K562 (cell line): Measurements from ENCODE around the gene GAPVD1. TPM values are rescaled to one million over a fixed set of nuclear protein-coding genes. Genes with fewer than 3 reads are reported as not detected.

Experiments used
- ATAC-seq: fragments of 200-7000 bp; cut with Tn5 transposase; 3 replicates; pipeline ENCODE4 v1.9.1; 2020; ENCODE audit warnings: moderate library complexity
- BruUV-seq: library from RNA; stranded (reverse); fragments of 400-500 nt; replicated peaks from 2 replicates; lab custom pipeline; 2021; lab: Mats Ljungman, UMichigan
- CTCF ChIA-PET: fragments of 300-600 bp; formaldehyde crosslinking; extraction: SDS; loops from one replicate; lab custom pipeline; 2021; ENCODE audit warnings: low intra/inter-chr PET ratio; lab: Yijun Ruan, JAX
- POLR2A ChIA-PET: fragments of 300-600, 350-650 bp; sonication (Branson Sonifier 250); formaldehyde crosslinking; extraction: SDS; loops from one replicate; lab custom pipeline; 2021; ENCODE audit warnings: antibody characterized with exemption, inconsistent platforms; lab: Yijun Ruan, JAX
- DNase-seq, 4 experiments: peaks; one replicate each; pipeline versions ENCODE4 v3.0.0 to v3.0.0-alpha.2; 2011 to 2018; ENCODE audit warnings: low spot score in 3 of 4, mixed read lengths in 3 of 4; ENCODE audit errors: extremely low read depth in 1 of 4
- FAIRE-seq: peaks from 2 replicates; lab custom pipeline; 2011; peaks lifted over from hg19 to GRCh38; lab: Jason Lieb, UNC
- H2AFZ ChIP-seq: 2 replicates; pipeline ENCODE4 v1.6.0; 2011; ENCODE audit warnings: low read depth, low read length, control low read depth, inconsistent platforms
- H3K27ac ChIP-seq: fragments of 200-600 bp; 3 replicates; pipeline ENCODE4 v1.8.0; 2011; ENCODE audit warnings: low read depth, mild to moderate bottlenecking, control low read depth, inconsistent platforms, low read length, moderate library complexity, mixed read lengths; ENCODE audit errors: extremely low read depth
- H3K27me3 ChIP-seq, 2 experiments: fragments of 300-600 bp in 1 of 2; 2 replicates in 1 of 2; 3 replicates in 1 of 2; pipeline versions ENCODE4 v1.6.0 to v1.8.0; 2011; ENCODE audit warnings: inconsistent platforms in 2 of 2, low read length in 2 of 2, mild to moderate bottlenecking in 1 of 2, mixed read lengths in 1 of 2, moderate library complexity in 1 of 2; ENCODE audit not compliant: control insufficient read depth in 2 of 2, insufficient read depth in 2 of 2
- H3K36me3 ChIP-seq: fragments of 300-600 bp; 3 replicates; pipeline ENCODE4 v1.8.0; 2011; ENCODE audit warnings: mild to moderate bottlenecking, low read length, inconsistent platforms; ENCODE audit not compliant: control insufficient read depth, insufficient read depth
- H3K4me1 ChIP-seq, 2 experiments: fragments of 200-600 bp in 1 of 2; replicated peaks in 1 of 2; 2 replicates in 1 of 2; 3 replicates in 1 of 2; pipeline versions ENCODE4 v1.5.1 to v1.8.0; 2011; ENCODE audit warnings: inconsistent platforms in 2 of 2, low read length in 2 of 2, mild to moderate bottlenecking in 1 of 2, mixed read lengths in 1 of 2, moderate library complexity in 1 of 2; ENCODE audit not compliant: control insufficient read depth in 2 of 2, insufficient read depth in 2 of 2
- H3K4me2 ChIP-seq: 2 replicates; pipeline ENCODE4 v1.6.1; 2011; ENCODE audit warnings: low read length, control low read depth, inconsistent platforms, mixed read lengths; ENCODE audit not compliant: insufficient read depth
- H3K4me3 ChIP-seq: fragments of 200-600 bp; sonication (generic), shearing (Covaris generic); 2 replicates; pipeline ENCODE4 v1.5.1; 2016; ENCODE audit warnings: control low read depth, inconsistent platforms
- H3K79me2 ChIP-seq: fragments of 200-600 bp; 3 replicates; pipeline ENCODE4 v1.8.0; 2011; ENCODE audit warnings: low read length, inconsistent platforms; ENCODE audit not compliant: control insufficient read depth, insufficient read depth
- H3K9ac ChIP-seq, 2 experiments: 2 replicates each; pipeline versions ENCODE4 v1.6.0 to v1.6.1; 2011; ENCODE audit warnings: low read depth in 2 of 2, low read length in 2 of 2, control low read depth in 1 of 2, inconsistent platforms in 1 of 2, mild to moderate bottlenecking in 1 of 2, mixed read lengths in 1 of 2; ENCODE audit not compliant: insufficient read depth in 1 of 2
- H3K9me1 ChIP-seq: one replicate; pipeline ENCODE4 v1.6.0; 2011; ENCODE audit warnings: inconsistent platforms, mild to moderate bottlenecking, low read length, moderate library complexity; ENCODE audit not compliant: control insufficient read depth, insufficient read depth
- H3K9me3 ChIP-seq: replicated peaks from 2 replicates; pipeline ENCODE4 v1.5.1; 2011; ENCODE audit warnings: low read depth, low read length, inconsistent platforms; ENCODE audit not compliant: control insufficient read depth, insufficient read depth
- H4K20me1 ChIP-seq: replicated peaks from 2 replicates; pipeline ENCODE4 v1.6.1; 2011; ENCODE audit warnings: low read length, inconsistent platforms, mixed read lengths; ENCODE audit not compliant: control insufficient read depth, insufficient read depth
- CBX2 ChIP-seq: fragments of 200-600 bp; sonication (generic); IDR thresholded peaks from one replicate; pipeline ENCODE4 v1.6.1; 2012; ENCODE audit warnings: mild to moderate bottlenecking, low read length, inconsistent platforms; ENCODE audit not compliant: insufficient read depth, poor library complexity, severe bottlenecking
- JUND ChIP-seq, 2 experiments: IDR thresholded peaks; 2 replicates in 1 of 2; 3 replicates in 1 of 2; pipeline ENCODE4 v1.6.1; 2011; ENCODE audit warnings: borderline replicate concordance in 2 of 2, low read depth in 2 of 2, low read length in 2 of 2, improper control_type of control experiment in 1 of 2, missing biosample characterization in 1 of 2, missing genetic modification characterization in 1 of 2, missing genetic modification reagents in 1 of 2
- POLR2AphosphoS5 ChIP-seq: IDR thresholded peaks from 2 replicates; pipeline ENCODE4 v1.6.1; 2011; ENCODE audit warnings: mild to moderate bottlenecking, low read depth, low read length, moderate library complexity; ENCODE audit not compliant: control insufficient read depth, insufficient read depth
- RBM14 ChIP-seq: fragments of 200-400 bp; formaldehyde crosslinking; IDR thresholded peaks from 2 replicates; pipeline ENCODE4 v1.6.1; 2018; ENCODE audit warnings: low read depth, mild to moderate bottlenecking, low read length, moderate library complexity, borderline replicate concordance; ENCODE audit not compliant: insufficient read depth
- YY1 ChIP-seq, 3 experiments: IDR thresholded peaks; 2 replicates each; pipeline ENCODE4 v1.6.1; 2011; ENCODE audit warnings: low read length in 2 of 3, mild to moderate bottlenecking in 2 of 3, moderate library complexity in 2 of 3, borderline replicate concordance in 1 of 3, control low read depth in 1 of 3, low read depth in 1 of 3; ENCODE audit not compliant: insufficient read depth in 3 of 3, insufficient replicate concordance in 2 of 3, control insufficient read depth in 1 of 3, insufficient read length in 1 of 3; ENCODE audit errors: extremely low read depth in 1 of 3
- WGBS: fragments of 100-300 bp; shearing (Covaris generic); methylation state at CpG from one replicate; pipeline ENCODE4 v1.1.6; 2016; ENCODE audit warnings: low coverage, mixed read lengths; ENCODE audit not compliant: insufficient coverage; ENCODE audit errors: missing lambda C conversion rate; 5-methylcytosine and 5-hydroxymethylcytosine counted together
- in situ Hi-C: fragments of 300-500 bp; cut with MboI; formaldehyde crosslinking; loops from 4 replicates; pipeline ENCODE4 v1.15.0; 2018; ENCODE audit warnings: inconsistent platforms, mixed read lengths
- intact Hi-C: fragments of 100-400 bp; cut with micrococcal nuclease; formaldehyde crosslinking; loops from 2 replicates; pipeline ENCODE4 v1.14.2; 2022
- polyA plus RNA-seq, 8 experiments: library from polyadenylated mRNA; depleted of rRNA in 4 of 8; stranded (reverse) in 5 of 8; unstranded in 3 of 8; fragments of >200 nt; fragmentation: Nextera tagmentation in 2 of 8; fragmentation: Illumina TruSeq in 1 of 8; extraction: Ambion mirVana in 2 of 8; extraction: Trizol in 1 of 8; gene quantifications; 2 replicates each; pipeline versions ENCODE4 v1.2.1 to v1.2.3, GENCODE V29; 2011 to 2014; ENCODE audit warnings: inconsistent platforms in 1 of 8, missing spikeins in 1 of 8
- total RNA-seq, 7 experiments: library from RNA; depleted of rRNA in 6 of 7; stranded (reverse); fragments of >200 nt in 6 of 7; fragmentation: Illumina TruSeq in 2 of 7; extraction: Trizol in 2 of 7; gene quantifications; 2 replicates each; pipeline versions ENCODE4 v1.2.1 to v1.2.3, GENCODE V29; 2011 to 2021; ENCODE audit warnings: low replicate concordance in 1 of 7

GAPVD1 gene
- total and polyA plus RNA-seq, 9 of the 15 experiments (the other 6 are each of a cell fraction or from before 2014, with no cell fraction given) = 9.5 to 66.1 (median 45.5) TPM

GRCh38 chr9:125415583-125416460 lies 154.2 kb downstream of the GAPVD1 start:
- intact Hi-C loops (no loop called here), in situ Hi-C loops (no loop called here)
- Histone ChIP-seq H3K36me3 (no peaks in the 10 kb centered on the region), H4K20me1 (no peaks in the 10 kb centered on the region), H3K4me2 (no peak overlapping the region), H3K4me3 (no peak overlapping the region), H3K27me3 (no peaks in the 10 kb centered on the region), H3K9me1 (no peaks in the 10 kb centered on the region), H3K79me2 (no peaks in the 10 kb centered on the region), H3K4me1 (peaks cover 0 to 16% of the 10 kb centered on the region in 2 experiments; a peak in 3 of 5 replicates), H3K9me3 (no peaks in the 10 kb centered on the region), H2AFZ (no peak overlapping the region), H3K27ac (no peak overlapping the region), H3K9ac (no peak overlapping the region)
- DNase-seq = no peak
- TF ChIP-seq JUND (IDR thresholded peaks at IDR 0.05; ENCODE audit: borderline replicate concordance, low read depth, low read length) = no peak
- no peak for TF ChIP-seq JUND (tag; IDR thresholded peaks at IDR 0.05; ENCODE audit: borderline replicate concordance, low read depth, low read length)
- TF ChIP-seq CBX2 = no peak
- TF ChIP-seq YY1 (IDR thresholded peaks at IDR 0.05; ENCODE audit: borderline replicate concordance in 1 of 3, control insufficient read depth in 1 of 3, extremely low read depth in 1 of 3, insufficient read depth in 3 of 3, insufficient read length in 1 of 3, insufficient replicate concordance in 2 of 3, low read depth in 1 of 3, low read length in 2 of 3) = peak in 1 of 3 experiments; percentile 11
- TF ChIP-seq POLR2AphosphoS5 = no peak
- TF ChIP-seq RBM14 = no peak
- 51% methylated on average over 21 of the region's 23 CpGs for WGBS
- ATAC-seq = no peak
- no peak for FAIRE-seq
- ChIA-PET POLR2A (interaction anchor here (0.6 kb wide), 2 partner anchors 52 to 399 kb away, joined by 3 read pairs; no protein-coding TSS in a partner anchor), CTCF (no interaction called here)
- BruUV-seq = no TSS peak
